BLaER1 (cell line): ENCODE results near the gene RASAL2.

Experiments
- H3K27ac ChIP-seq: shearing (Covaris generic); formaldehyde crosslinking; 2 replicates; pipeline ENCODE4 v1.8.1; 2022
- H3K27me3 ChIP-seq: shearing (Covaris generic); formaldehyde crosslinking; 2 replicates; pipeline ENCODE4 v1.8.1; 2022
- H3K36me3 ChIP-seq: shearing (Covaris generic); formaldehyde crosslinking; 2 replicates; pipeline ENCODE4 v1.8.1; 2022
- H3K4me1 ChIP-seq: shearing (Covaris generic); formaldehyde crosslinking; 2 replicates; pipeline ENCODE4 v1.8.1; 2022
- H3K4me2 ChIP-seq: shearing (Covaris generic); formaldehyde crosslinking; 2 replicates; pipeline ENCODE4 v1.8.1; 2022
- H3K4me3 ChIP-seq: shearing (Covaris generic); formaldehyde crosslinking; 2 replicates; pipeline ENCODE4 v1.8.1; 2022
- H3K9ac ChIP-seq: shearing (Covaris generic); formaldehyde crosslinking; 2 replicates; pipeline ENCODE4 v1.8.1; 2022
- H3K9me3 ChIP-seq: shearing (Covaris generic); formaldehyde crosslinking; 2 replicates; pipeline ENCODE4 v1.8.1; 2022
- H4K20me1 ChIP-seq: shearing (Covaris generic); formaldehyde crosslinking; 2 replicates; pipeline ENCODE4 v1.8.1; 2022
- Cebpa-rat ChIP-seq: shearing (Covaris generic); IDR thresholded peaks from 2 replicates; pipeline ENCODE4 v1.8.1; 2022

The RASAL2 gene

GRCh38 chr1:178486100-178487069 is 392.5 kb downstream of the RASAL2 start:
- Histone ChIP-seq H3K9ac (peak overlapping the region; percentile 83), H3K4me1 (peaks cover 66% of the 10 kb centered on the region), H3K27me3 (no peaks in the 10 kb centered on the region), H3K27ac (peak overlapping the region; percentile 96), H3K4me2 (peak overlapping the region; percentile 83), H4K20me1 (no peaks in the 10 kb centered on the region), H3K4me3 (peak overlapping the region; percentile 60), H3K9me3 (peaks cover 6% of the 10 kb centered on the region; the same call in 1 of the 2 replicates), H3K36me3 (peaks cover 8% of the 10 kb centered on the region; the same call in 1 of the 2 replicates)
- TF ChIP-seq Cebpa-rat = no peak

DNA sequence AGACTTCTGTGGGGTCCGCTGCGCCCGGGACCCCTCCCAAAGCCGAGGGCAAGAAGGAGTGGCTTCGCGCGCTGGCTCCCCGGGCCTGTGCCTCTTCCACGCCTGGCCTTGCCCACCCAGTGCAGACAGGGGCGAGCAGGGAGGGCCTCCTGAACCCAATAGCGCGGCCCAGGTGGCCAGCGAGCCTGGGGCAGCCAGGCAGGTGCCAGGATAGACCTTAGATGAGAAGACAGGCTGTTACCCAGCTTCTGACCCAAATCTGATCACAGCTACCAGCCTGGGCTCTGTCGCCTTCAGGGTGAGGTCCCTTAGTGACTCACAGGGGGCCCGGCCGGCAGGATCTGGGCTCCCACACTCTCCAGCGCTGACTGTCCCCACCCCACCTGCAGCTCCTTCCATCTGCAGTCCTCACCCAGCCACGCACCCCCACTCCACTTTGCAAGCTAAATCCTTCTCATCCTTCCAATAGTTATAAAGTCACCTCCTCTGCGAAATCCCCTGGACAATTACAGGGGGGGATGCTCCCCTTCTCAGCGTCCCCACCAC is 393.2 kb downstream of the RASAL2 start:
- peak overlapping the region; percentile 96 for H3K27ac ChIP-seq
- peak overlapping the region; percentile 83 for H3K4me2 ChIP-seq
- H4K20me1 ChIP-seq = no peaks in the 10 kb centered on the region
- peak overlapping the region; percentile 83 for H3K9ac ChIP-seq
- H3K36me3 ChIP-seq = 0 out of 2 replicates have a peak, but pooled peaks cover 5% of the 10 kb centered on the region
- no peak for TF ChIP-seq Cebpa-rat
- no peaks in the 10 kb centered on the region for H3K9me3 ChIP-seq
- H3K4me1 ChIP-seq = peaks cover 66% of the 10 kb centered on the region
- H3K4me3 ChIP-seq = peak overlapping the region; percentile 60
- no peaks in the 10 kb centered on the region for H3K27me3 ChIP-seq

GRCh38 chr1:178488393-178488792 is 394.5 kb downstream of the RASAL2 start:
- Histone ChIP-seq H4K20me1 (no peaks in the 10 kb centered on the region), H3K9me3 (no peaks in the 10 kb centered on the region), H3K27ac (peak overlapping the region; percentile 96)

DNA sequence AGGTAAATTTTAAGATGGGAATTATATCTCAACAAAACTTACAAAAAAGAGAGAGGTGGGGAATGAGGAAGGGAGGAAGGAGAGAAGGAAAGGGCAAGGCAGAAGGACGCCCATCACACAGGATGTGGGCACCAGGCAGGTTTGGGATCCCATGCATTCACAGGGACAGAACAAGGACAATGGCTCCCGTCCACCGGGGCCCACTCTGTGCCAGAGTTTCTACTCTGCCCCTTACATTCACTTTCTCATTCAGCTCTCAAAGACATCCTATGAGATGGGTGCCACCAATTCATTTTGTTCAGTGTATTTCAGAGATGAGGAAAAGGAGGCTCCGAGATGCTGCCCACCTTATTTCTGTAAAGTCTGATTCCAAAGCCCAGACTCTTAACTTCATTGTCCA is 395.5 kb downstream of the RASAL2 start:
- Histone ChIP-seq H3K36me3 (no peaks in the 10 kb centered on the region), H3K9me3 (no peaks in the 10 kb centered on the region), H3K9ac (no peak overlapping the region), H4K20me1 (no peaks in the 10 kb centered on the region), H3K4me3 (no peak overlapping the region), H3K4me1 (peaks cover 52% of the 10 kb centered on the region), H3K27me3 (no peaks in the 10 kb centered on the region), H3K4me2 (no peak overlapping the region), H3K27ac (no peak overlapping the region)
- TF ChIP-seq Cebpa-rat = no peak

More at GRCh38 chr1:178488393-178488792, 394.5 kb downstream of the RASAL2 start:
- Histone ChIP-seq H3K9ac (no peak overlapping the region), H3K4me3 (no peak overlapping the region), H3K4me1 (peaks cover 59% of the 10 kb centered on the region), H3K4me2 (peak overlapping the region; percentile 83), H3K27me3 (no peaks in the 10 kb centered on the region), H3K36me3 (no peaks in the 10 kb centered on the region)
- no peak for TF ChIP-seq Cebpa-rat

DNA sequence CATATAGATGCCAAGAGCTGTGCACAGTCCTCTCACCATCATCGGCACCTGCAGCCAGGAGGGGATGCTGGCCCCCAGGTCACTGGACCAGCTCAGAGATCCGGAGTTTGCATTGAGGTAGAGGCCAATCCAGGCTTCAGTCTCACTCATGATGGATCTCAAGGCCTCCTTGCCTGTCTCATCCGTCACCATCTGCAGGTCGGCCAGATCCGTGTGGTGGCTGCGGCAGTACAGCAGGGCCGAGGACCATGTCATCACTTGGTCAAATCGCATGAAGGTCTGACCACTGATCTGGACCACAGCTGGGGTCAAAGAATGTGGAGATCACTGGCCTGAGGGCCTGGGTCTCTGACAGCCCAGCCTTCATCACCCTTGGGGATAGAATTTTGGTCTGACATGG is 396.2 kb downstream of the RASAL2 start:
- Histone ChIP-seq H3K36me3 (no peaks in the 10 kb centered on the region), H3K4me3 (no peak overlapping the region), H3K9me3 (no peaks in the 10 kb centered on the region), H4K20me1 (no peaks in the 10 kb centered on the region), H3K4me1 (peaks cover 52% of the 10 kb centered on the region), H3K27me3 (no peaks in the 10 kb centered on the region), H3K9ac (no peak overlapping the region), H3K27ac (no peak overlapping the region), H3K4me2 (no peak overlapping the region)
- TF ChIP-seq Cebpa-rat = no peak

DNA sequence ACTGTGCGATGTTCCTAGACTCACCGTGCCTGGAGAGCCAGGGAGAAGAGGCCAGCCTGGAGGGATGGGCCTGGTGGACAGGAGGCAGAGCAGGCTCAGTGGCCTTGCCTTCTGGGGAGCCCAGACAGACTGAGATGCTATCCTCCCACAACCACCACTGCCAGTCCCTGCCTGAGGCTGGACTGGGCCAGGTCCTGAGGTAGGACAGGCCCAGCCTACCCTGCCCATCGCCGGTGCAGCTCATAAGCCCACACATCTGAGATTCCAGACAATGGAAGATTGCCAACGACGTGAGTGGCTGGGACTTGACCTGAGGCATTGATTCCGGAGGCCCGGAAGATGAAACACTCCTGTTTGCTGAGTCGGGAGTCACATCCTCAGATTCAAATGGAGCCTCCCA is 397.1 kb downstream of the RASAL2 start:
- no peaks in the 10 kb centered on the region for H3K27me3 ChIP-seq
- H4K20me1 ChIP-seq = no peaks in the 10 kb centered on the region
- no peak for TF ChIP-seq Cebpa-rat
- H3K4me2 ChIP-seq = no peak overlapping the region
- H3K9me3 ChIP-seq = no peaks in the 10 kb centered on the region
- no peak overlapping the region for H3K4me3 ChIP-seq
- H3K36me3 ChIP-seq = no peaks in the 10 kb centered on the region
- no peak overlapping the region for H3K27ac ChIP-seq
- peaks cover 52% of the 10 kb centered on the region for H3K4me1 ChIP-seq
- H3K9ac ChIP-seq = no peak overlapping the region

GRCh38 chr1:178491721-178492120 is 397.8 kb downstream of the RASAL2 start:
- no peaks in the 10 kb centered on the region for H3K27me3 ChIP-seq
- H3K27ac ChIP-seq = no peak overlapping the region
- TF ChIP-seq Cebpa-rat = no peak
- no peaks in the 10 kb centered on the region for H4K20me1 ChIP-seq
- H3K4me1 ChIP-seq = peaks cover 48% of the 10 kb centered on the region
- H3K4me3 ChIP-seq = no peak overlapping the region
- no peaks in the 10 kb centered on the region for H3K9me3 ChIP-seq
- no peak overlapping the region for H3K9ac ChIP-seq
- no peaks in the 10 kb centered on the region for H3K36me3 ChIP-seq
- no peak overlapping the region for H3K4me2 ChIP-seq

- no peaks in the 10 kb centered on the region for H3K36me3 ChIP-seq
- H3K4me1 ChIP-seq = peaks cover 42% of the 10 kb centered on the region
- H3K27me3 ChIP-seq = no peaks in the 10 kb centered on the region
Measured at GRCh38 chr1:178492341-178492740, 398.4 kb downstream of the RASAL2 start.

DNA sequence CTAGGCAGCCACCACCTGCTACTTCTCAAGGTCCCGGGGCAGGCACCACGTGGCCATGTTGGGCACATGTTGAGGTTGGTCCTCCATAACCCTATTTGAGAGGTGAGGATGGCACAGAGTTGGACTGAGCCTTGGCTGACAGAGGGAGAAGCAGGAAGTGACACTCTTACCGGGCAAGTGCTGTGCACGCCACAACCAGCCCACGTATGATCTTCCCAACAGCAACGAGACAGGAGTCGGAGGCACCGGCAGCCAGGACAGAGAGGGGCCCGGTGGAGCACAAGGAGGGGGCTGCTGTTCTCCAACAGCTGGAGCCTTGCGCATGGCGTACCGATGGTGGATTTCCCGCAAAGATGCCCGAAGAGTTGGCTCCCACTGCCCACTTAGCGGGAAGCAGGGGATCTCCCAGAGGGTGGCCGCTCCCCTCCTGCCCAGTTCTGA is 399.4 kb downstream of the RASAL2 start:
- H4K20me1 ChIP-seq = no peaks in the 10 kb centered on the region
- TF ChIP-seq Cebpa-rat = no peak
- H3K4me3 ChIP-seq = no peak overlapping the region
- H3K9ac ChIP-seq = no peak overlapping the region
- H3K27me3 ChIP-seq = no peaks in the 10 kb centered on the region
- H3K4me1 ChIP-seq = peaks cover 40% of the 10 kb centered on the region
- no peaks in the 10 kb centered on the region for H3K36me3 ChIP-seq
- H3K4me2 ChIP-seq = no peak overlapping the region
- H3K27ac ChIP-seq = no peak overlapping the region
- H3K9me3 ChIP-seq = no peaks in the 10 kb centered on the region

More at GRCh38 chr1:178492341-178492740, 398.4 kb downstream of the RASAL2 start:
- Histone ChIP-seq H3K4me3 (no peak overlapping the region), H4K20me1 (no peaks in the 10 kb centered on the region), H3K9ac (no peak overlapping the region), H3K27ac (no peak overlapping the region), H3K4me2 (no peak overlapping the region), H3K9me3 (no peaks in the 10 kb centered on the region)
- TF ChIP-seq Cebpa-rat = no peak

GRCh38 chr1:178494569-178494971 is 400.7 kb downstream of the RASAL2 start:
- peaks cover 39% of the 10 kb centered on the region for H3K4me1 ChIP-seq
- H3K27me3 ChIP-seq = no peaks in the 10 kb centered on the region
- no peaks in the 10 kb centered on the region for H3K36me3 ChIP-seq
- H3K27ac ChIP-seq = peak overlapping the region; percentile 40; the same call in 1 of the 2 replicates
- no peak for TF ChIP-seq Cebpa-rat
- no peak overlapping the region for H3K4me3 ChIP-seq
- no peak overlapping the region for H3K9ac ChIP-seq
- H3K9me3 ChIP-seq = no peaks in the 10 kb centered on the region
- peak overlapping the region; percentile 57; the same call in 1 of the 2 replicates for H3K4me2 ChIP-seq
- no peaks in the 10 kb centered on the region for H4K20me1 ChIP-seq
